H4 (cell line): ENCODE results near the gene TMCO4. TPM values are rescaled to one million over a fixed set of nuclear protein-coding genes. Genes with fewer than 3 reads are reported as not detected.

Experiments
- DNase-seq: peaks from one replicate; pipeline ENCODE4 v3.0.0-alpha.2; 2015; ENCODE audit warnings: low spot score
- total RNA-seq: library from RNA; depleted of rRNA; stranded (reverse); fragments of >200 nt; shearing (Covaris generic); gene quantifications from 2 replicates; pipeline ENCODE4 v1.2.3, GENCODE V29; 2014

Gene TMCO4
- total RNA-seq, 1 experiment from 2014 or later: 10.6 TPM

- DNase-seq: no peak
These were observed 23.9 kb downstream of the TMCO4 start for GRCh38 chr1:19775831-19776230.

DNA sequence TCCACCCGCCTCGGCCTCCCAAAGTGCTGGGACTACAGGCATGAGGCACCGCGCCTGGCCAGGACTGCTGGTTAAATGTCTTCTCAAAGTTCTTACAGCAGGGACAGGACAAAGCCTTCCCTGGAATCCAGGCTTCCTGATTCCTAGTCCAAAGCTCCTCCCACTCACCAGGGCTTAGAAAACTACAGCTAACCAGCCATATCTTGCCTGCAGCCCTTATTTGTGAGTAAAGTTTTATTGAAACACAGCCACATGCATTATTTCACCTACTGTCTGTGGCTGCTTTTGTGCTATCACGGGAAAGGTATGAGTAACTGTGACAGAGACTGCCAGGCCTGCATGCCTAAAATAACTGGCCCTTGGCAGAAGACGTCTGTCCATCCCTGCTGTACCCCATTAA lies 24.4 kb downstream of the TMCO4 start:
- DNase-seq: no peak

- DNase-seq: no peak
These were observed 25.4 kb downstream of the TMCO4 start for GRCh38 chr1:19774180-19774785.

GRCh38 chr1:19773485-19773884 lies 26.2 kb downstream of the TMCO4 start:
- DNase-seq: no peak

GRCh38 chr1:19772053-19772452 lies 27.7 kb downstream of the TMCO4 start:
- no peak for DNase-seq

DNA sequence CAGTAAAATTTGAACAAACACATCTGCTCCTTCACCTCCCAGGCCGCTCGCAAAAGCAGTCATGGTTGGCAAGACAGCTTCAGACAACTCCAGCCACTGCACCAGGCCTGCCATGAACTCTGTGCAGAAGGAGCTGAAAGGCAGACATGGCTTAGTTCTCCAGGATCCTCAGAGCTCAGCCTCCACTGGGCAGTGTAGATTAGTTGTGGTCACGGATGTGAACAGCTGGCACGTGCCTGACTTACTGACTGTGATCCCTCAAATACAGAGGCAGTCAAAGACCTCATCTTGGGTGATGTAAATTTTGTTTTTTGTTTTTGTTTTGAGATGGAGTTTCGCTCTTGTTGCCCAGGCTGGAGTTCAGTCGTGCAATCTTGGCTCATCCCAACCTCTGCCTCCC lies 28.4 kb downstream of the TMCO4 start:
- no peak for DNase-seq

GRCh38 chr1:19770436-19771190 lies 29.1 kb downstream of the TMCO4 start:
- DNase-seq: no peak

DNA sequence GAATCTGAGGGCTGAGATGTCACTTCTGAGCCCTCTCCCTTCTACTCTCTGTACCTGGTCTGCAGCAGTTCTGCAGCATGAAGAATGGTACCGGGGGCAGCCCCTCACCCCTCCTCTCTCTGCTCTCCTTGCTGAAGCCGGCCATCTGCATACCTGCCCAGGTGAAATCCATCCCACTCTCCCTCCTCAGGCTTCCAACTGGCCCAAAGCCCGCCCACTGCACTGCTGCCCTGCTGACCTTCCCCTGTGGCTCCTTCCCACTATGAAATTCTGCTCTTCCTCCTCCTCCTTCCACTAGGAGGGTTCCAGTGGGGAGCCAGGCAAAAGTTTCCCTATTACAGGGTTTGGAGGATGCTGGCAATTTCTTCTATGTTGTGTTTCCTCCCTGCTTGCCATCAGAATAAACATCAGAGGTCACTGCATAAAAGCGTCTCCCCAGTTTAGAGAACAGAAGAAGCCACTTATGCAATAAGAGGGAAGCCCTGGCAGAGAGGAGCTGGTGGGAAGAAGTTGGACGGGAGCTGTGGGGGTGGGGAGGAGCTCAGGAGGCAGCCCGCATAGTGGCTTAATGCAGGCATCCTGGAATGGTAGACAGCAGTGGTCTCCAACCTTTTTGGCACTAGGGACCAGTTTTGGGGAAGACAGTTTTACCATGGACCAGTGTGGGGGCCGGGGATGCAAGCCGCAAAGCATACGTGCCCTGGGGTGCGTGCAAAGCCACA lies 30.3 kb downstream of the TMCO4 start:
- DNase-seq: no peak

DNA sequence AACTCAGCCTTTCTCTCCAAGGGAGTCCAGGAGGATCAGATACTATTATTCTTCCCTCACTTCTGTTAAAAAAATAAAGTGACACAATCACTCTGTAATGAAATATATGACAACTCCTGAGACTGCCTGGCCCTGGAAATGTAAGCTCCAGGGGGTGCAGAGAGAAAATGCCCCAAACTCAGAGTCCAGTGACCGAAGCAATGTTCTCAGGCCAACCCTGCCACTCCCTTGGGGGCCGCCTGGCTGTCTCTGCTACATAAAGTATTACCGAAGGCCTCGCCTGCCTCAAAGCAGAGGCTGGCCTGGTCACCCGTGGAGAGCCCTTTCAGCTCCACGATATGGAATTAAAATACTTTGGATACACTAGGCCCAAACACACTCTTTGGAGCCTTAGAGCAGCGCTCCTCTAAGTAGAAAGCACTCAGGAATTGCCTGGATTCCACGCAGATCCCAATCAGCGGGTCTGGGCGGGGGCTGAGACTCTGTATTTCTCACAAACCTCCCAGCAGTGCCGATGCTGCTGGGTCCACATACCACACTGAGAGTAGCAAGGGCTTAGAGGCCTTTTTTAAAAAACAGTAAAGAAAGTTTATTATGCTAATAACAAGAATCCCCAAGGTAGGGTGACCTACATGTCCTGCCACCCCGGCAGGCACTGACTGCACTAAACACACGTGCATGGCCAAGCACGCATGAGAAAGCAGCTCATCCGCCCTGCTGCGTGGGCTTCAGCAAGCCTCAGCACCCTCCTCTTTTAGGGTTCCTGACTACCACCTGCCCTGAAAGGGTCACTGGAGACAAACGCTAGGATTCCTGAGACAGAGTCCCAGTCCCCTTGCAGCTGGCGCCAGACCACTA lies 31.1 kb downstream of the TMCO4 start:
- no peak for DNase-seq

GRCh38 chr1:19765623-19766022 lies 34.1 kb downstream of the TMCO4 start:
- DNase-seq: peak; percentile 80

- DNase-seq: no peak
These were observed 34.9 kb downstream of the TMCO4 start for GRCh38 chr1:19764848-19765247.

GRCh38 chr1:19762175-19762779 lies 37.4 kb downstream of the TMCO4 start:
- peak; percentile 25 for DNase-seq

DNA sequence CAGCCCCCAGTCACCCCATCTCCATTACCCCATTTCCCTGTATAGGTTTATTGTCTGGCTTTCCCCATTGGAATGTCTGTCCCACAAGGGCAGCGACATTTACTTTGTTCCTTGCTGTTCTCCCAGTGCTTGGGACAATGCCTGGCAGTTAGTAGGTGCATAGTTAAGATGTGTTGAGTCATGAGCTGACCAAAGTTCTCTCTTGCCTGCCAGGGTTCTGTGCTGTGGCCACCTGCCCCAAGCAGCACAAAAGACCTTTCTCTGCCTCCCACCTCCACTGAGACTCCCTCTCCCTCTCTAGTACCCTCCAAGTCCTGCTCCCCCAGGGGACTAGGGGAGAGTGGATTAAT lies 40.0 kb downstream of the TMCO4 start:
- DNase-seq: no peak

DNA sequence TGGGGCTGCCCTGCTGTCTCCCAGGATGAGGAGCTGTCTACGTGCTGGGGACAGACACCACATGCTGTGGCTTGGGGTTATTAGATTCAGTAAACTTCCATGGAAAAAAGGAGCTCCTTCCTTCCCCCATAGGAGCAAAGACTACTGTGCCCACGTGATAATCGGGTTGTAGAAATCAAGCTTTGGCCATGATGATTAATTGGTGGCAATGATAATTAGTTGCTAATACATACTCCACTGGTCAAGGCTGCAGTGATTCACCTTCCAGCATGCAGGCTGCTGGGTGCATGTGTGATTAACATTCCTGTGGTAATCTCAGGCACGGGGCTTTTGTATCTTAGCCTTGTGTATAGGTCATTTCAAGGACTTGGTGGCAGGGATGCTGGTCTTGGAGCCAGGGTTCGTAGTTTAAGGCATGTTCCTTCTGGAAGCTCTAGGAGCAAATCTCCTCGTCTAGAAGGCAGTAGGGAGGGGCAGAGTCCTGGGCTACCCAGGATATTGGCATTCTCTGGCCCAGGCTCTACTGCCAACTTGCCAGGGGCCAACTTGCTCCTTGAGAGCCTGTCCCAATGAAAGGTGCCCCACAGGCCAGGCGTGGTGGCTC lies 41.4 kb downstream of the TMCO4 start:
- peak; percentile 59 for DNase-seq

GRCh38 chr1:19757641-19758040 lies 42.1 kb downstream of the TMCO4 start:
- no peak for DNase-seq

GRCh38 chr1:19756480-19756879 lies 43.2 kb downstream of the TMCO4 start:
- DNase-seq: no peak

DNA sequence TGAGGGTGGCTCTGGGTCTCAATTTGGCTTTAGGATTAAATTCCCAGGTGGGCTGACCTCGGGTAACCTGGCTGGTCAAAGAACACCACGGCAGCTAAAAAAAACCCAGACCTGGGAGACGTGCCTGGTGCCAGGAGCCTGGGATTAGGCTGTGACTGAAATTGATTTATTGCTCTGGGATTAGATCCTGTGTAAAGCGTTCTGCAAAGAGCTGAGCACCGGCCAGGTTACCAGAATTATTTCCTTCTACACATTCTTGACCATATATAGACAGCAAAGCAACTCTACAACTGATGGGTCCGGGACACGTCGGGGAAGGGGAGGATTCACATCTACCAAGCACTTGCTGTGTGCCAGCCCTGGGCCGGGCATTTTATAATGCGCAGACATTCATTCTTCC lies 45.2 kb downstream of the TMCO4 start:
- no peak for DNase-seq

- DNase-seq: no peak
These were observed 47.5 kb downstream of the TMCO4 start for GRCh38 chr1:19752083-19752696.

DNA sequence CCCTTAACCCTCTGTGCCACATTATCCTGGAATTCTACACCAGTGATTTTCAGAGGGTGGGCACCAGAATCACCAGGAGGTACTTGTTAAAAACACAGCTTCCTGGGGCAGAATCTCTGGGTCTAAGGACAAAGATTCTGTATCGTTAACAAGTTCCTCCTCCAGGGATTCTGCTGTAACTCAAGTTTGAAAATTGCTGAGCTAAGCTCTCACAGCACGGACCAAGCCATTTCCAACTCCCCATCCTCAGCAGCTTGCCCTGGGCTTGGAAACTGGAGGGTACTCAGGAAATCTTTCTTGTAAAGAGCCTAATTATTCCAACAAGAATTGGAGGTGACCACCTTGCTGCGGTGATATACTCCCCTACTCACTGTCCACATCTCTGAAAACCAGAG lies 48.8 kb downstream of the TMCO4 start:
- no peak for DNase-seq

DNA sequence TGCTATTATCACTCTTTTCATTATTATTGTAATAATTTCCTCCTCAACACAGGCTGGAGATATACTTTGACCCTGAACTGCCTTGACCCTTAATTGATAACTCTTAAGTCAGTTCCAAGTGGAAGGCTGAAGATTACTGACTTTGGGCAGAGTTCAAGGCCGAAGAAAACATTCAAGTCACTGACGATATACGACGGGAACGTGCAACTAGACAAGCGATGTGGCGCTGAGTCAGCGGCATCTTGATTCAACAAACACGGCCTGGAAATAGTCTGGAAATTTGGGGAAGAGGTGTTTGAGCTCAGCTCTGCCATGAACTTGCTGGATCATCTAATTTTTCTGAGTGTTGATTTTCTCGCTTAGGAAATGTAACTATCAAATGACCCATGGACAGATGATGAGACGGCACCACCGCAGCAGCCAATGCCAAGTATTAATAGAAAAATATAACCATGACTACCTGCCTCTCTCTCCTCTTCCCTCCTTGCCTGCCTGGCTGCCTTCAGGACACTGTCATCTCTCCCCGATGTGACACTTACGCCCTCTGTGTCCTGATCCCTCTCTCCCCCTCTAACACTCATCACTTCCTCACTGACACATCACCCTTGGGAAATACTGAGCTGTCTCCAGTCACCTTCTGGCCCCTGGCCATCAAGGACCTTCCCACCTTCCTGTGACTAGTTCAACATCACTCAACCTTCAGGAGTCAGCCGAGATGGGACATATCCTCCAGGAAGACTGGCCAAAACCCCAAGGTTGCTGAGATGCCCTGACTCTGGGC lies 49.4 kb downstream of the TMCO4 start:
- no peak for DNase-seq
